Neural cell (in vitro differentiated cells): ENCODE measurements around the gene ATL2. TPM values are rescaled to one million over a fixed set of nuclear protein-coding genes. Genes with fewer than 3 reads are reported as not detected.

Source experiments
- H2AFZ ChIP-seq: fragments of 200-600, 300-800 bp; sonication (generic), shearing (Covaris generic); 2 replicates; pipeline ENCODE4 v1.6.0; 2014; ENCODE audit warnings: low read depth, mild to moderate bottlenecking, antibody characterized with exemption, low read length, moderate library complexity
- H3F3A ChIP-seq: fragments of 200-600 bp; shearing (Covaris generic); 2 replicates; pipeline ENCODE4 v1.6.1; 2016; ENCODE audit warnings: mild to moderate bottlenecking, moderate library complexity, mixed read lengths, antibody characterized with exemption, low read length; ENCODE audit not compliant: insufficient read depth, poor library complexity, severe bottlenecking
- H3K27ac ChIP-seq: fragments of 200-600, 300-800 bp; sonication (generic), shearing (Covaris generic); 2 replicates; pipeline ENCODE4 v1.5.1; 2014; ENCODE audit warnings: mild to moderate bottlenecking, low read length, moderate library complexity
- H3K27me3 ChIP-seq: fragments of 300-800, 200-600 bp; sonication (generic), shearing (Covaris generic); 2 replicates; pipeline ENCODE4 v1.6.0; 2014; ENCODE audit warnings: mild to moderate bottlenecking, low read depth, low read length, moderate library complexity; ENCODE audit not compliant: insufficient read depth
- H3K36me3 ChIP-seq: fragments of 300-800, 200-600 bp; sonication (generic), shearing (Covaris generic); 2 replicates; pipeline ENCODE4 v1.5.1; 2014; ENCODE audit warnings: mild to moderate bottlenecking, antibody characterized with exemption, low read length, moderate library complexity; ENCODE audit not compliant: insufficient read depth
- H3K4me2 ChIP-seq: fragments of 300-800, 200-600 bp; sonication (generic), shearing (Covaris generic); 2 replicates; pipeline ENCODE4 v1.6.0; 2014; ENCODE audit warnings: mild to moderate bottlenecking, low read length
- H3K4me3 ChIP-seq: fragments of 300-800, 200-600 bp; sonication (generic), shearing (Covaris generic); 2 replicates; pipeline ENCODE4 v1.5.1; 2014; ENCODE audit warnings: mild to moderate bottlenecking, low read length, moderate library complexity
- H3K79me2 ChIP-seq: fragments of 200-600 bp; shearing (Covaris generic); replicated peaks from 2 replicates; pipeline ENCODE4 v1.6.0; 2014; ENCODE audit warnings: mild to moderate bottlenecking, low read length, moderate library complexity; ENCODE audit not compliant: insufficient read depth
- H3K9ac ChIP-seq: fragments of 300-800, 200-600 bp; sonication (generic), shearing (Covaris generic); 2 replicates; pipeline ENCODE4 v1.6.1; 2016; ENCODE audit warnings: mild to moderate bottlenecking, low read length, mixed read lengths
- H3K9me2 ChIP-seq: fragments of 200-600 bp; shearing (Covaris generic); 2 replicates; pipeline ENCODE4 v1.6.1; 2016; ENCODE audit warnings: mild to moderate bottlenecking, low read length, mixed read lengths; ENCODE audit not compliant: insufficient read depth
- H3K9me3 ChIP-seq: fragments of 200-600, 300-800 bp; sonication (generic), shearing (Covaris generic); 2 replicates; pipeline ENCODE4 v1.6.1; 2016; ENCODE audit warnings: mild to moderate bottlenecking, mixed run types, low read length, moderate library complexity, mixed read lengths
- H4K20me1 ChIP-seq: fragments of 200-600 bp; shearing (Covaris generic); 2 replicates; pipeline ENCODE4 v1.6.1; 2016; ENCODE audit warnings: mild to moderate bottlenecking, mixed run types; ENCODE audit not compliant: insufficient read depth
- EP300 ChIP-seq: fragments of 450-650 bp; conservative IDR thresholded peaks from 2 replicates; pipeline ENCODE4 v1.6.1; 2014; ENCODE audit warnings: antibody characterized with exemption, mild to moderate bottlenecking, moderate library complexity; ENCODE audit not compliant: poor library complexity, severe bottlenecking
- EZH2 ChIP-seq: fragments of 200-600, 300-800 bp; shearing (Covaris generic), sonication (generic); IDR thresholded peaks from 2 replicates; pipeline ENCODE4 v1.6.1; 2014; ENCODE audit warnings: antibody characterized with exemption, low read length, borderline replicate concordance, mild to moderate bottlenecking; ENCODE audit not compliant: insufficient read depth, poor library complexity, severe bottlenecking
- MXI1 ChIP-seq: fragments of 450-650 bp; conservative IDR thresholded peaks from 2 replicates; pipeline ENCODE4 v1.6.1; 2014; ENCODE audit warnings: antibody characterized with exemption, mild to moderate bottlenecking; ENCODE audit not compliant: poor library complexity, severe bottlenecking
- POLR2AphosphoS5 ChIP-seq: IDR thresholded peaks from 2 replicates; pipeline ENCODE4 v1.6.1; 2012
- RAD21 ChIP-seq: fragments of 450-650 bp; conservative IDR thresholded peaks from 2 replicates; pipeline ENCODE4 v1.6.1; 2014; ENCODE audit warnings: antibody characterized with exemption, mild to moderate bottlenecking, moderate library complexity
- SMC3 ChIP-seq: fragments of 450-650 bp; conservative IDR thresholded peaks from 2 replicates; pipeline ENCODE4 v1.6.1; 2014; ENCODE audit warnings: antibody characterized with exemption, mild to moderate bottlenecking, moderate library complexity; ENCODE audit not compliant: poor library complexity
- TAF1 ChIP-seq: IDR thresholded peaks from 2 replicates; pipeline ENCODE4 v1.6.1; 2012; ENCODE audit warnings: low read depth
- polyA plus RNA-seq: library from polyadenylated mRNA; depleted of rRNA; stranded (reverse); fragments of >200 nt; gene quantifications from 2 replicates; pipeline ENCODE4 v1.2.3, GENCODE V29; 2014
- TF ChIP-seq, protein P1 (sequence below): IDR thresholded peaks from 2 replicates; pipeline ENCODE4 v1.6.1; 2012; ENCODE audit warnings: borderline replicate concordance
- TF ChIP-seq, protein P2 (sequence below): fragments of 450-650 bp; IDR thresholded peaks from 2 replicates; pipeline ENCODE4 v1.5.1; 2014; ENCODE audit warnings: antibody characterized with exemption, mild to moderate bottlenecking, moderate library complexity; ENCODE audit not compliant: poor library complexity, severe bottlenecking

ATL2 gene
- polyA plus RNA-seq, 1 donor from 2014 or later = 66.8 TPM

DNA sequence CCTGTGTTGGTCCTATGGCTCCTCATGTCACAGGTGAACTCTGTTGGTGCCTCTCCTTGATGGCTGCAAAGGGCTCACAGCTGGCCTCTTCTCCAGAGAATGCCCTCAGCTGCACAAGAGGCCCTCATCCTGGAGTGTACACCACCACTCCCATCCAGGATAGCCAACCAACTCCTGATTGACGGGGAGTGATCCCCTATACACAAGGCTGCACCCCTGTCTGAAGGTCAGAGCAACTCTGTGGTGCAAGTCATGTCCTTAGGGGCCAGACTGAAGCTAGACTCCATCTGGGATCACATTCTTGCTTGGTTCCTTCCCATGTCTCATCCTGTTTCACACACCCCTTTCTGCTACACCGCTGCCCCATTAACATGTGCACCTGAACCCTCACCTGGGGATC lies 41.7 kb upstream of the ATL2 start:
- Histone ChIP-seq H4K20me1 (no peaks in the 10 kb centered on the region), H3K4me2 (no peak overlapping the region), H3K9me2 (no peaks in the 10 kb centered on the region), H2AFZ (no peak overlapping the region), H3K4me3 (no peak overlapping the region), H3K79me2 (no peaks in the 10 kb centered on the region), H3K27me3 (no peaks in the 10 kb centered on the region), H3K9me3 (no peaks in the 10 kb centered on the region), H3K36me3 (no peaks in the 10 kb centered on the region), H3K9ac (no peak overlapping the region), H3F3A (no peaks in the 10 kb centered on the region), H3K27ac (no peak overlapping the region)
- no peak for TF ChIP-seq POLR2AphosphoS5

DNA sequence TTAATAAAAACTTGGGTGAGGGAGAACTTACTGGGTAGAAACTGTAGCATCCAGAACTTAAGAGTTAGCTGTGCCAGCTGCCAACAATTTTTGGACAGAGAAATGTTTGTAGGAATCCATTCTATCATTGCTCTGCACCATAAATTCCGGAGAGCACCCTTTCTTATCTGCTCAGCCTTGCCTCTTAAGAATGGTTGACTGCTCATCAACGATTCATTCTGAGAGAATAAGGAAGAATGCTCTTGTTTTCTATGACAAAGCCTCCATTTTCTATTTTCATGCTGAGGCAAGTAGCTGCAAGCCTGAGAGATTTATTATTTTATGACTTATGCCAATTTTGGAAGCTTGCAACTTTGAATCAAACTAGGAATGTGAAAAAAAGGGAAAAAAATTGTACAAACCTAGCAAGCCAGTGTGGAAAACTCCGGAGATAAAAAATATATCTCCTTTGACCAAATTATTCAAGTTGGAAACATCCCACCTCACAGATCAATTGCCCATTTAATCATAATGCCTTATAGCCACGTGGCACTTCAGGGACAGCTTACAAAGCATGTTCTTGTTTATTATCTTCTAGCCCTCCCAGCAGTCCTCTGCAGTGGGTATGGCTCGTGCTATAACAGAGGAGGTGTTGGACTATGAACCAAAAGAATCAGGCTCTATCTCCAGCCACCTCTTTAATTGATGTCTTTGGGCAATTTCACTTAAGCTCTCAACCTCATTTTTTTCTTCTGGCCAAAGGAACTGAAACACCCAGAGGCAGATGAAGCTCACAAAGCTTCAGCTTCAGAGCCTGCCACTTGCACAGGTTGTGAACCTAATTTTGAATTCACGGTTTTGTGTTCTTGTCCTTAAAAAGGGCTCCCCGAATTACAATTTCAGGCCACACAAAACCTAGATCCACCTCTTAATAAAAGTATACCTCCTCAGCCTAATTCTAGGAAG lies 40.9 kb upstream of the ATL2 start:
- H3K9ac ChIP-seq = no peak overlapping the region
- H3K4me2 ChIP-seq = no peak overlapping the region
- H2AFZ ChIP-seq = no peak overlapping the region
- H4K20me1 ChIP-seq = no peaks in the 10 kb centered on the region
- H3K27me3 ChIP-seq = no peaks in the 10 kb centered on the region
- TF ChIP-seq, protein P1, sequence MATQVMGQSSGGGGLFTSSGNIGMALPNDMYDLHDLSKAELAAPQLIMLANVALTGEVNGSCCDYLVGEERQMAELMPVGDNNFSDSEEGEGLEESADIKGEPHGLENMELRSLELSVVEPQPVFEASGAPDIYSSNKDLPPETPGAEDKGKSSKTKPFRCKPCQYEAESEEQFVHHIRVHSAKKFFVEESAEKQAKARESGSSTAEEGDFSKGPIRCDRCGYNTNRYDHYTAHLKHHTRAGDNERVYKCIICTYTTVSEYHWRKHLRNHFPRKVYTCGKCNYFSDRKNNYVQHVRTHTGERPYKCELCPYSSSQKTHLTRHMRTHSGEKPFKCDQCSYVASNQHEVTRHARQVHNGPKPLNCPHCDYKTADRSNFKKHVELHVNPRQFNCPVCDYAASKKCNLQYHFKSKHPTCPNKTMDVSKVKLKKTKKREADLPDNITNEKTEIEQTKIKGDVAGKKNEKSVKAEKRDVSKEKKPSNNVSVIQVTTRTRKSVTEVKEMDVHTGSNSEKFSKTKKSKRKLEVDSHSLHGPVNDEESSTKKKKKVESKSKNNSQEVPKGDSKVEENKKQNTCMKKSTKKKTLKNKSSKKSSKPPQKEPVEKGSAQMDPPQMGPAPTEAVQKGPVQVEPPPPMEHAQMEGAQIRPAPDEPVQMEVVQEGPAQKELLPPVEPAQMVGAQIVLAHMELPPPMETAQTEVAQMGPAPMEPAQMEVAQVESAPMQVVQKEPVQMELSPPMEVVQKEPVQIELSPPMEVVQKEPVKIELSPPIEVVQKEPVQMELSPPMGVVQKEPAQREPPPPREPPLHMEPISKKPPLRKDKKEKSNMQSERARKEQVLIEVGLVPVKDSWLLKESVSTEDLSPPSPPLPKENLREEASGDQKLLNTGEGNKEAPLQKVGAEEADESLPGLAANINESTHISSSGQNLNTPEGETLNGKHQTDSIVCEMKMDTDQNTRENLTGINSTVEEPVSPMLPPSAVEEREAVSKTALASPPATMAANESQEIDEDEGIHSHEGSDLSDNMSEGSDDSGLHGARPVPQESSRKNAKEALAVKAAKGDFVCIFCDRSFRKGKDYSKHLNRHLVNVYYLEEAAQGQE = no peak
- TF ChIP-seq SMC3 (no peak), MXI1 (no peak), EZH2 (no peak), EP300 (no peak), TAF1 (no peak), POLR2AphosphoS5 (no peak), RAD21 (no peak)
- TF ChIP-seq, protein P2, sequence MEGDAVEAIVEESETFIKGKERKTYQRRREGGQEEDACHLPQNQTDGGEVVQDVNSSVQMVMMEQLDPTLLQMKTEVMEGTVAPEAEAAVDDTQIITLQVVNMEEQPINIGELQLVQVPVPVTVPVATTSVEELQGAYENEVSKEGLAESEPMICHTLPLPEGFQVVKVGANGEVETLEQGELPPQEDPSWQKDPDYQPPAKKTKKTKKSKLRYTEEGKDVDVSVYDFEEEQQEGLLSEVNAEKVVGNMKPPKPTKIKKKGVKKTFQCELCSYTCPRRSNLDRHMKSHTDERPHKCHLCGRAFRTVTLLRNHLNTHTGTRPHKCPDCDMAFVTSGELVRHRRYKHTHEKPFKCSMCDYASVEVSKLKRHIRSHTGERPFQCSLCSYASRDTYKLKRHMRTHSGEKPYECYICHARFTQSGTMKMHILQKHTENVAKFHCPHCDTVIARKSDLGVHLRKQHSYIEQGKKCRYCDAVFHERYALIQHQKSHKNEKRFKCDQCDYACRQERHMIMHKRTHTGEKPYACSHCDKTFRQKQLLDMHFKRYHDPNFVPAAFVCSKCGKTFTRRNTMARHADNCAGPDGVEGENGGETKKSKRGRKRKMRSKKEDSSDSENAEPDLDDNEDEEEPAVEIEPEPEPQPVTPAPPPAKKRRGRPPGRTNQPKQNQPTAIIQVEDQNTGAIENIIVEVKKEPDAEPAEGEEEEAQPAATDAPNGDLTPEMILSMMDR = no peak
- H3K9me2 ChIP-seq = no peaks in the 10 kb centered on the region
- no peaks in the 10 kb centered on the region for H3K9me3 ChIP-seq
- no peaks in the 10 kb centered on the region for H3K36me3 ChIP-seq
- H3K4me3 ChIP-seq = no peak overlapping the region
- H3F3A ChIP-seq = no peaks in the 10 kb centered on the region
- no peak overlapping the region for H3K27ac ChIP-seq
- no peaks in the 10 kb centered on the region for H3K79me2 ChIP-seq
